K562 (cell line): ENCODE data around the gene ENTREP3. TPM values are rescaled to one million over a fixed set of nuclear protein-coding genes. Genes with fewer than 3 reads are reported as not detected.
A peak's percentile ranks its signal among the peaks of the same experiment; 100 is the strongest.

Source experiments
- AFF4 ChIP-seq: sonication (generic); formaldehyde crosslinking; IDR thresholded peaks from 2 replicates; pipeline ENCODE4 v1.8.0; 2023; ENCODE audit warnings: mild to moderate bottlenecking, missing genetic modification reagents
- ELF1 ChIP-seq: fragments of 200-800 bp; sonication (Bioruptor generic); IDR thresholded peaks from 2 replicates; pipeline ENCODE4 v1.6.1; 2016; ENCODE audit warnings: missing genetic modification characterization, missing compliant biosample characterization
- ESRRA ChIP-seq: fragments of 450-650 bp; IDR thresholded peaks from 2 replicates; pipeline ENCODE4 v1.6.1; 2014; ENCODE audit warnings: low read depth, mild to moderate bottlenecking, moderate library complexity, borderline replicate concordance
- FOXP1 ChIP-seq: sonication (generic); formaldehyde crosslinking; IDR thresholded peaks from 2 replicates; pipeline ENCODE4 v1.8.0; 2022; ENCODE audit warnings: mild to moderate bottlenecking, missing genetic modification reagents
- MTA2 ChIP-seq: fragments of 450-650 bp; IDR thresholded peaks from 2 replicates; pipeline ENCODE4 v1.6.1; 2016; ENCODE audit warnings: low read depth
- MTF1 ChIP-seq: fragments of 250-450 bp; sonication (Bioruptor Pico); IDR thresholded peaks from 2 replicates; pipeline ENCODE4 v1.9.0; 2021; ENCODE audit warnings: moderate library complexity, mild to moderate bottlenecking, inconsistent platforms, borderline replicate concordance
- MXI1 ChIP-seq: IDR thresholded peaks from 2 replicates; pipeline ENCODE4 v1.6.1; 2011; ENCODE audit warnings: low read depth, mild to moderate bottlenecking, improper control_type of control experiment, low read length
- PHF8 ChIP-seq: fragments of 200-600 bp; sonication (generic); IDR thresholded peaks from 2 replicates; pipeline ENCODE4 v1.6.1; 2012; ENCODE audit warnings: mixed run types, mild to moderate bottlenecking, inconsistent platforms, low read length, moderate library complexity, borderline replicate concordance
- POLR2AphosphoS2 ChIP-seq: IDR thresholded peaks from 2 replicates; pipeline ENCODE4 v1.6.1; 2012; ENCODE audit warnings: low read length, improper control_type of control experiment
- RAD21 ChIP-seq, 2 experiments: fragments of 250-450 bp in 1 of 2; fragments of 450-650 bp in 1 of 2; sonication (Bioruptor Pico) in 1 of 2; formaldehyde crosslinking in 1 of 2; IDR thresholded peaks in 1 of 2; conservative IDR thresholded peaks in 1 of 2; 2 replicates each; pipeline versions ENCODE4 v1.4.0 to v1.8.0; 2020 to 2022; ENCODE audit warnings: mild to moderate bottlenecking in 2 of 2, moderate library complexity in 1 of 2
- RBM22 ChIP-seq: fragments of 200-400 bp; formaldehyde crosslinking; IDR thresholded peaks from 2 replicates; pipeline ENCODE4 v1.6.1; 2018; ENCODE audit warnings: low read length, low read depth; ENCODE audit not compliant: poor library complexity, severe bottlenecking
- SMAD3 ChIP-seq: fragments of 450-650 bp; formaldehyde crosslinking; conservative IDR thresholded peaks from 2 replicates; pipeline ENCODE4 v1.4.0; 2020; ENCODE audit warnings: mild to moderate bottlenecking
- STAG1 ChIP-seq: sonication (generic); formaldehyde crosslinking; IDR thresholded peaks from 2 replicates; pipeline ENCODE4 v1.5.0; 2020; ENCODE audit warnings: missing genetic modification reagents, borderline replicate concordance
- TCF7L2 ChIP-seq: fragments of 150-350 bp; IDR thresholded peaks from 2 replicates; pipeline ENCODE4 v1.6.1; 2016; ENCODE audit warnings: low read depth, mild to moderate bottlenecking, low read length, moderate library complexity
- ZFP36 ChIP-seq: fragments of 150-350 bp; IDR thresholded peaks from 2 replicates; pipeline ENCODE4 v1.6.1; 2018; ENCODE audit warnings: low read length, low read depth; ENCODE audit not compliant: partially characterized antibody
- ZNF232 ChIP-seq: sonication (generic); formaldehyde crosslinking; IDR thresholded peaks from 2 replicates; pipeline ENCODE4 v1.8.0; 2022; ENCODE audit warnings: mild to moderate bottlenecking, missing genetic modification reagents
- polyA plus RNA-seq, 8 experiments: library from polyadenylated mRNA; depleted of rRNA in 4 of 8; stranded (reverse) in 5 of 8; unstranded in 3 of 8; fragments of >200 nt; fragmentation: Nextera tagmentation in 2 of 8; fragmentation: Illumina TruSeq in 1 of 8; extraction: Ambion mirVana in 2 of 8; extraction: Trizol in 1 of 8; gene quantifications; 2 replicates each; pipeline versions ENCODE4 v1.2.1 to v1.2.3, GENCODE V29; 2011 to 2014; ENCODE audit warnings: inconsistent platforms in 1 of 8, missing spikeins in 1 of 8
- total RNA-seq, 7 experiments: library from RNA; depleted of rRNA in 6 of 7; stranded (reverse); fragments of >200 nt in 6 of 7; fragmentation: Illumina TruSeq in 2 of 7; extraction: Trizol in 2 of 7; gene quantifications; 2 replicates each; pipeline versions ENCODE4 v1.2.1 to v1.2.3, GENCODE V29; 2011 to 2021; ENCODE audit warnings: low replicate concordance in 1 of 7
- TF ChIP-seq, protein P1 (sequence below): fragments of 450-650 bp; formaldehyde crosslinking; IDR thresholded peaks from 2 replicates; pipeline ENCODE4 v1.4.0; 2020; ENCODE audit warnings: mild to moderate bottlenecking
- TF ChIP-seq, protein P2 (sequence below), 2 experiments: fragments of 450-650 bp; conservative IDR thresholded peaks; 2 replicates each; pipeline ENCODE4 v1.6.1; 2017; ENCODE audit warnings: mild to moderate bottlenecking in 2 of 2, moderate library complexity in 2 of 2
- TF ChIP-seq, protein P3 (sequence below): sonication (generic); formaldehyde crosslinking; IDR thresholded peaks from 2 replicates; pipeline ENCODE4 v1.8.0; 2022; ENCODE audit warnings: missing genetic modification reagents, mild to moderate bottlenecking, moderate library complexity, borderline replicate concordance

ENTREP3 gene
- total and polyA plus RNA-seq, 9 of the 15 experiments (the other 6 are each of a cell fraction or from before 2014, with no cell fraction given) = 1.9 to 41.8 (median 5.9) TPM

GRCh38 chr1:155277070-155277901 lies 22.0 kb upstream of the ENTREP3 start, which contains the start of gene HCN3 (continued):
- TF ChIP-seq, protein P1, sequence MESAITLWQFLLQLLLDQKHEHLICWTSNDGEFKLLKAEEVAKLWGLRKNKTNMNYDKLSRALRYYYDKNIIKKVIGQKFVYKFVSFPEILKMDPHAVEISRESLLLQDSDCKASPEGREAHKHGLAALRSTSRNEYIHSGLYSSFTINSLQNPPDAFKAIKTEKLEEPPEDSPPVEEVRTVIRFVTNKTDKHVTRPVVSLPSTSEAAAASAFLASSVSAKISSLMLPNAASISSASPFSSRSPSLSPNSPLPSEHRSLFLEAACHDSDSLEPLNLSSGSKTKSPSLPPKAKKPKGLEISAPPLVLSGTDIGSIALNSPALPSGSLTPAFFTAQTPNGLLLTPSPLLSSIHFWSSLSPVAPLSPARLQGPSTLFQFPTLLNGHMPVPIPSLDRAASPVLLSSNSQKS (CRISPR knock-in tag) = no peak
- no peak for TF ChIP-seq ZFP36
- TF ChIP-seq RAD21 (CRISPR knock-in tag; conservative IDR thresholded peaks at IDR 0.05 in 1 of 2, IDR thresholded peaks at IDR 0.05 in 1 of 2) = peak; percentile 64 to 82
- no peak for TF ChIP-seq POLR2AphosphoS2
- TF ChIP-seq STAG1 = no peak
- no peak for TF ChIP-seq RBM22
- peak; percentile 46; the same call in 1 of the 2 replicates for TF ChIP-seq PHF8
- TF ChIP-seq MTF1 = no peak
- TF ChIP-seq ESRRA = peak; percentile 43; the same call in 1 of the 2 replicates
- TF ChIP-seq SMAD3 = no peak
- no peak for TF ChIP-seq TCF7L2
- peak; percentile 85; the same call in 1 of the 2 replicates for TF ChIP-seq AFF4 (CRISPR knock-in tag)
- 0 out of 2 replicates have a peak, but pooled peaks have one; percentile 46 for TF ChIP-seq FOXP1 (CRISPR knock-in tag)
- TF ChIP-seq, protein P2, sequence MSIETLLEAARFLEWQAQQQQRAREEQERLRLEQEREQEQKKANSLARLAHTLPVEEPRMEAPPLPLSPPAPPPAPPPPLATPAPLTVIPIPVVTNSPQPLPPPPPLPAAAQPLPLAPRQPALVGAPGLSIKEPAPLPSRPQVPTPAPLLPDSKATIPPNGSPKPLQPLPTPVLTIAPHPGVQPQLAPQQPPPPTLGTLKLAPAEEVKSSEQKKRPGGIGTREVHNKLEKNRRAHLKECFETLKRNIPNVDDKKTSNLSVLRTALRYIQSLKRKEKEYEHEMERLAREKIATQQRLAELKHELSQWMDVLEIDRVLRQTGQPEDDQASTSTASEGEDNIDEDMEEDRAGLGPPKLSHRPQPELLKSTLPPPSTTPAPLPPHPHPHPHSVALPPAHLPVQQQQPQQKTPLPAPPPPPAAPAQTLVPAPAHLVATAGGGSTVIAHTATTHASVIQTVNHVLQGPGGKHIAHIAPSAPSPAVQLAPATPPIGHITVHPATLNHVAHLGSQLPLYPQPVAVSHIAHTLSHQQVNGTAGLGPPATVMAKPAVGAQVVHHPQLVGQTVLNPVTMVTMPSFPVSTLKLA (conservative IDR thresholded peaks at IDR 0.05) = peak; percentile 36 to 63; a peak in 3 of 4 replicates
- TF ChIP-seq, protein P3, sequence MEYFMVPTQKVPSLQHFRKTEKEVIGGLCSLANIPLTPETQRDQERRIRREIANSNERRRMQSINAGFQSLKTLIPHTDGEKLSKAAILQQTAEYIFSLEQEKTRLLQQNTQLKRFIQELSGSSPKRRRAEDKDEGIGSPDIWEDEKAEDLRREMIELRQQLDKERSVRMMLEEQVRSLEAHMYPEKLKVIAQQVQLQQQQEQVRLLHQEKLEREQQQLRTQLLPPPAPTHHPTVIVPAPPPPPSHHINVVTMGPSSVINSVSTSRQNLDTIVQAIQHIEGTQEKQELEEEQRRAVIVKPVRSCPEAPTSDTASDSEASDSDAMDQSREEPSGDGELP (CRISPR knock-in tag) = peak; percentile 56; the same call in 1 of the 2 replicates
- TF ChIP-seq MXI1 = no peak
- no peak for TF ChIP-seq MTA2
- TF ChIP-seq ELF1 (tag) = 0 out of 2 replicates have a peak, but pooled peaks have one; percentile 24
- no peak for TF ChIP-seq ZNF232
